GM12874 (cell line): ENCODE measurements around the gene SPINK2.

ENCODE experiments used
- TF ChIP-seq, protein P1 (sequence below): IDR thresholded peaks from 2 replicates; pipeline ENCODE4 v1.5.1; 2011; ENCODE audit warnings: low read depth, mild to moderate bottlenecking, control low read depth, low read length, moderate library complexity; ENCODE audit not compliant: insufficient read depth

SPINK2 gene

DNA sequence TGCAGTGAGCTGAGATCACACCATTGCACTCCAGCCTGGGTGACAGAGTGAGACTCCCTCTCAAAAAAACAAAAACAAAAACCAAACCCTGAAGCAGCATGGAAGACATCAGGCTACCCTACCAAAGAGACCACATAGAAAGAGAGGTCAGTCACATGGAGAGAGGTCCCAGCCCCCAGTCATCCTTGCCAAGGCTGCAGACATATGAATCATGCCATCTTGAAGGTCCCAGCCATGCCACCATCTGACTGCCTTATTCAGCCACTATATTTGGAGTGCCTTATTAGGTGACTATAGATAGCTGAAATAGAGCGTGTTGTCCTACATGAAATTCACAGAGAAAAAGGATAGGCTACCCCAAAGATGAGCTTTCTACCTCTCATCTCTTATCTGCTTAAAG lies 48.2 kb downstream of the SPINK2 start:
- TF ChIP-seq, protein P1, sequence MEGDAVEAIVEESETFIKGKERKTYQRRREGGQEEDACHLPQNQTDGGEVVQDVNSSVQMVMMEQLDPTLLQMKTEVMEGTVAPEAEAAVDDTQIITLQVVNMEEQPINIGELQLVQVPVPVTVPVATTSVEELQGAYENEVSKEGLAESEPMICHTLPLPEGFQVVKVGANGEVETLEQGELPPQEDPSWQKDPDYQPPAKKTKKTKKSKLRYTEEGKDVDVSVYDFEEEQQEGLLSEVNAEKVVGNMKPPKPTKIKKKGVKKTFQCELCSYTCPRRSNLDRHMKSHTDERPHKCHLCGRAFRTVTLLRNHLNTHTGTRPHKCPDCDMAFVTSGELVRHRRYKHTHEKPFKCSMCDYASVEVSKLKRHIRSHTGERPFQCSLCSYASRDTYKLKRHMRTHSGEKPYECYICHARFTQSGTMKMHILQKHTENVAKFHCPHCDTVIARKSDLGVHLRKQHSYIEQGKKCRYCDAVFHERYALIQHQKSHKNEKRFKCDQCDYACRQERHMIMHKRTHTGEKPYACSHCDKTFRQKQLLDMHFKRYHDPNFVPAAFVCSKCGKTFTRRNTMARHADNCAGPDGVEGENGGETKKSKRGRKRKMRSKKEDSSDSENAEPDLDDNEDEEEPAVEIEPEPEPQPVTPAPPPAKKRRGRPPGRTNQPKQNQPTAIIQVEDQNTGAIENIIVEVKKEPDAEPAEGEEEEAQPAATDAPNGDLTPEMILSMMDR: no peak

DNA sequence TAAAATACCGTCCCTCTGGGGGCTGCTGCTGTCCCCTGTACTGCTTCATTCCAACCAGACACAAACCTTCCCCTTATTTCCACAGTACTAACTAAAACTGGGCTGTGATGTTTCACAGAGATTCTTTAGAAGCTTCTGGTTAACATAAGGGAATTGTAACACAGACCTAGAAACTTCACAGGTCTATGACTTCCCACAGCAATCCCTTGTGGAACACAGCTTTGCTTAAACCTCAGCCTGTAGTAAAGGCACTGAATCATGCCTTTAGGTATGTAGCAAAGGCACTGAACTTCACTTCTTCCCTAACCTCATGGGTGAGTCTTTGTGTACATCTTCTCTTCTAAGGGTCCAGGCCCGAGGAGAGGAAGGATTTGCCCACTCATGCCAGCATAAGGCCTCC lies 49.4 kb downstream of the SPINK2 start:
- TF ChIP-seq, protein P1: no peak

DNA sequence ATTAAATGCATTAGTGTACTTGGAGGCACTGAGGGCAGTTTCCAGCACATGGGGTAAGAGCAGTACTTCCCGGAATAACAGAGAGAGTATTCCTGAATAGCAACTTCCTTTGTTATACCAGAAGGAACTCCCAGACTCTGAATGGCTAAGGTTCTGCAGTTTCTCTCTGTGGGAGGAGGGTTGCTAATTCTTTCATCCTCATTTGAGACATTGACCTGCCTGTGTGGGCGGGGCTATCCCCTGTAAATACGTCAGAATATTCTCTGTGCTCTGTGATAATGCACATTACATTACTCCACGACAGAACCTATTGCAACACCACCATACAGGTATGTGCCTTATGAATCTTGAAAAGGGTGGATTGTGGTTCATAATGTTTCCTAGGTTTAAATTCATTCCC lies 52.7 kb downstream of the SPINK2 start:
- TF ChIP-seq, protein P1: no peak

DNA sequence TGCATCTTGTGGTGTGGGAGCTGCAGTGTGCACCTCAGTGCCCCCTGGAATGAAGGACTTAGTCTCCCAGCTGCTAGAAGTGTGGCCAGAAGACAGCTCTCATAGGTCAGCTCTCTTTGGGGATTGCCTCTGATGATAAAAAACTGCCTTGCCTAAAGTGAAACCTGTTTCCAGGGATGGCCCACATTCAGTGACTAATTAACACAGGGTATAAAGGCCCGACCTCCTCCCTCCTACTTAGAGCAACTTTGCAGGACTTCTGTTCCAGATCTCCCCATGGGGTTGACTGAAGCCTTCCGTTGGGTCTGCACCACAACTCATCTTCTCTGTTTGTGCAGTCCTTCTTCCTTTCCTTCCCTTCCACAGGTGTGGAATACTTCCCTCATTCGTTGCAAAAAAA lies 53.2 kb downstream of the SPINK2 start:
- TF ChIP-seq, protein P1: no peak

DNA sequence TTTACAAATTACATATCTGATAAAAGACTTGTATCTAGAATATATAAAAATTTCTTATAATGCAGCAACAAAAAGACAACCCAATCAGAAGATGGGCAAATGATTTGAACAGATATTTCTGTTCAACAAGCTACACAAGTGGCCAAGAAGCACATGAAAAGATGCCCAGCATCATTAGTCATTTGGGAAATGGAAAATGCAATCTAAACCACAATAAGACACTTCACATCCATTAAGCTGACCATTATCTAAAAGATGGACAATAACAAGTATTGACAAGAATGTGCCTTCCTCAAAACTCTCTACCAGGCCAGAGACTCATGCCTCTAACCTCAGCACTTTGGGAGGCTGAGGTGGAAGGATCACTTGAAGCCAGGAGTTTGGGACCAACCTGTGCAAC lies 53.9 kb downstream of the SPINK2 start:
- TF ChIP-seq, protein P1: no peak

DNA sequence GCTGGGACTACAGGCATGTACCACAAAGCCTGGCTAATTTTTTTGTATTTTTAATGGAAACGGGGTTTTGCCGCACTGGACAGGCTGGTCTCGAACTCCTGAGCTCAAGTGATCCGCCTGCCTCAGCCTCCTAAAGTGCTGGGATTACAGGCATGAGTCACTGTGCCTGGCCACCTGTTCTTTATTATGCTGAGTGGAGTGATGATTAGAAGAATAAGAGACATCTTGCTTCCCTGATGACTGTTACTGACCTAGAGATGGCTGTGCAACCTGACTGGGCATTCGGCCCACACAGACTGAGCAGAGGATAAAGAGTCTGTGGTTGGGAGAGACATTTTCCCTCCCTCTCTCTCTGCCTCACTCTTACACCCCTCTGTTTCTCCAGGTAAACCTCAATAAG lies 56.7 kb downstream of the SPINK2 start:
- TF ChIP-seq, protein P1: no peak

DNA sequence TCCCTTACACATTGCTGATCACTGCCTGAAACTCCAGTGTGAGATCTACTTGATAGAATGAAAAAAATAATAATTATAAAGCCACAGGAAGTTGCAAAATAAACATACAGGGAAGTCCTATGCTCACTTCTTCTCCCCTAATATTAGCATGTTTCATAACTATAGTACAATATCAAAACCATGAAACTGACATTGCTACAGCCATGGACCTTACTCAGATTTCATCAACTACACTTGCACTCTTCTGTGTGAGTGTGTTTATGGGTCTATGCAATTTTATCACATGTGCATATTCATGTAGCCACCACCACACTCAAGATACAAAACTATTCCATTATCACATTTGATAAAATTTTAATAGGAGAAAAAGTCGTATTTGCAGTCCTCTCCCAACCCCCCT lies 57.3 kb downstream of the SPINK2 start:
- TF ChIP-seq, protein P1: no peak
